ENCODE data around the gene TRMT10B. TPM values are rescaled to one million over a fixed set of nuclear protein-coding genes. Genes with fewer than 3 reads are reported as not detected.
A peak's percentile ranks its signal among the peaks of the same experiment; 100 is the strongest.

Gene TRMT10B
- total and polyA plus RNA-seq, 2 of the 13 experiments (the other 11 are each of a cell fraction or from before 2014, with no cell fraction given): 3.1 to 3.9 TPM

DNA sequence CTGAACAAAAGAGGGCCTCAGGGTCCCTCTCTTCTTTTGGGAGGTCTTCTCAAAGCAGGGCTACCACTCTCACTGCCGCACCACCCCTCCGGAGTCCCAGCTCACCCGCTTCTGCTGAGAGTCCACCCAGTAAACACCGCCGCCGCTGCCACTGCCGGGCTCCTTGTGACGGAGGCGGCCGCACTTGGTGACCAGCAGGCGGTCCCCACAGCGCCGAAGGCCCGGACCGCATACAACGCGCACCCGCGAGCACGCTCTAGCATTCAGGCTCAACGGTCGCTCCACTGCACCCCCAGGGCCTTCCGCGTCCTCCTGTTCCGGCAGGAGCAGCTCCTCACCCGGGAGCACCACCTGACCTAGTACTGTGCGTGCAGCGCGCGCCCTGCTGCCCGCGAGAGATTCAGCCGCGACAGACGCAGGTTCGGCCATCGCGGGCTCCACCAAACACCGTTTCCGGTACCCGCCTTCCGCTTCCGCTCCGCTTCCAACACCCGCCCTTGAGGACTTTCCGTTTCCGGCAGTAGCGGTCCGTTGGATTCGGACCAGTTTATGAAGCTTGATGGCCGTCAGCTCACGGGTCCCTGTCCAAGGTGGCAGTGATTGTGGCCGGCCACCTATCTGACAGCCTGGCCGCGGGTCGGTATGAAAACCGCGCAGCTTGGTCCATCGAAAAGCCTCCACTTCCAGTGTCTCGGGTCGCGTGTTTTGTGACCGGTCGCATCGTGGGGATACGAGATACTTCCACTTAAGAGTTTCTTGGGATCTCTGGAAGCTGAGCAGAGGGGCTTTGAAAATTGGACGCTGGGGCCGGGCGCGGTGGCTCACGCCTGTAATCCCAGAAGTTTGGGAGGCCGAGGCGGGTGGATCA is 31.2 kb downstream of the TRMT10B start, which contains the start of gene EXOSC3 (continued):
- TF ChIP-seq, protein P1, sequence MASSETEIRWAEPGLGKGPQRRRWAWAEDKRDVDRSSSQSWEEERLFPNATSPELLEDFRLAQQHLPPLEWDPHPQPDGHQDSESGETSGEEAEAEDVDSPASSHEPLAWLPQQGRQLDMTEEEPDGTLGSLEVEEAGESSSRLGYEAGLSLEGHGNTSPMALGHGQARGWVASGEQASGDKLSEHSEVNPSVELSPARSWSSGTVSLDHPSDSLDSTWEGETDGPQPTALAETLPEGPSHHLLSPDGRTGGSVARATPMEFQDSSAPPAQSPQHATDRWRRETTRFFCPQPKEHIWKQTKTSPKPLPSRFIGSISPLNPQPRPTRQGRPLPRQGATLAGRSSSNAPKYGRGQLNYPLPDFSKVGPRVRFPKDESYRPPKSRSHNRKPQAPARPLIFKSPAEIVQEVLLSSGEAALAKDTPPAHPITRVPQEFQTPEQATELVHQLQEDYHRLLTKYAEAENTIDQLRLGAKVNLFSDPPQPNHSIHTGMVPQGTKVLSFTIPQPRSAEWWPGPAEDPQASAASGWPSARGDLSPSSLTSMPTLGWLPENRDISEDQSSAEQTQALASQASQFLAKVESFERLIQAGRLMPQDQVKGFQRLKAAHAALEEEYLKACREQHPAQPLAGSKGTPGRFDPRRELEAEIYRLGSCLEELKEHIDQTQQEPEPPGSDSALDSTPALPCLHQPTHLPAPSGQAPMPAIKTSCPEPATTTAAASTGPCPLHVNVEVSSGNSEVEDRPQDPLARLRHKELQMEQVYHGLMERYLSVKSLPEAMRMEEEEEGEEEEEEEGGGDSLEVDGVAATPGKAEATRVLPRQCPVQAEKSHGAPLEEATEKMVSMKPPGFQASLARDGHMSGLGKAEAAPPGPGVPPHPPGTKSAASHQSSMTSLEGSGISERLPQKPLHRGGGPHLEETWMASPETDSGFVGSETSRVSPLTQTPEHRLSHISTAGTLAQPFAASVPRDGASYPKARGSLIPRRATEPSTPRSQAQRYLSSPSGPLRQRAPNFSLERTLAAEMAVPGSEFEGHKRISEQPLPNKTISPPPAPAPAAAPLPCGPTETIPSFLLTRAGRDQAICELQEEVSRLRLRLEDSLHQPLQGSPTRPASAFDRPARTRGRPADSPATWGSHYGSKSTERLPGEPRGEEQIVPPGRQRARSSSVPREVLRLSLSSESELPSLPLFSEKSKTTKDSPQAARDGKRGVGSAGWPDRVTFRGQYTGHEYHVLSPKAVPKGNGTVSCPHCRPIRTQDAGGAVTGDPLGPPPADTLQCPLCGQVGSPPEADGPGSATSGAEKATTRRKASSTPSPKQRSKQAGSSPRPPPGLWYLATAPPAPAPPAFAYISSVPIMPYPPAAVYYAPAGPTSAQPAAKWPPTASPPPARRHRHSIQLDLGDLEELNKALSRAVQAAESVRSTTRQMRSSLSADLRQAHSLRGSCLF (CRISPR knock-in tag; IDR thresholded peaks at IDR 0.05; ENCODE audit: borderline replicate concordance): no peak
- TF ChIP-seq CREM (IDR thresholded peaks at IDR 0.05): peak; percentile 64
- TF ChIP-seq CREM (CRISPR knock-in tag; IDR thresholded peaks at IDR 0.05): no peak
- no peak for TF ChIP-seq RFXANK (CRISPR knock-in tag; IDR thresholded peaks at IDR 0.05)
- TF ChIP-seq, protein P2, sequence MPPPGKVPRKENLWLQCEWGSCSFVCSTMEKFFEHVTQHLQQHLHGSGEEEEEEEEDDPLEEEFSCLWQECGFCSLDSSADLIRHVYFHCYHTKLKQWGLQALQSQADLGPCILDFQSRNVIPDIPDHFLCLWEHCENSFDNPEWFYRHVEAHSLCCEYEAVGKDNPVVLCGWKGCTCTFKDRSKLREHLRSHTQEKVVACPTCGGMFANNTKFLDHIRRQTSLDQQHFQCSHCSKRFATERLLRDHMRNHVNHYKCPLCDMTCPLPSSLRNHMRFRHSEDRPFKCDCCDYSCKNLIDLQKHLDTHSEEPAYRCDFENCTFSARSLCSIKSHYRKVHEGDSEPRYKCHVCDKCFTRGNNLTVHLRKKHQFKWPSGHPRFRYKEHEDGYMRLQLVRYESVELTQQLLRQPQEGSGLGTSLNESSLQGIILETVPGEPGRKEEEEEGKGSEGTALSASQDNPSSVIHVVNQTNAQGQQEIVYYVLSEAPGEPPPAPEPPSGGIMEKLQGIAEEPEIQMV (CRISPR knock-in tag; IDR thresholded peaks at IDR 0.05; ENCODE audit: low read depth): peak; percentile 57; the same call in 1 of the 2 replicates
- TF ChIP-seq KAT2B (IDR thresholded peaks at IDR 0.05; ENCODE audit: borderline replicate concordance, low read depth, low read length): no peak
- TF ChIP-seq AGO1 (IDR thresholded peaks at IDR 0.05; ENCODE audit: low read depth, low read length, poor library complexity, severe bottlenecking): no peak
- TF ChIP-seq ZNF883 (CRISPR knock-in tag; IDR thresholded peaks at IDR 0.05; ENCODE audit: not compliant biosample characterization): peak; percentile 95
- no peak for TF ChIP-seq NR2F1 (CRISPR knock-in tag; IDR thresholded peaks at IDR 0.05)
- TF ChIP-seq ARNT (IDR thresholded peaks at IDR 0.05): no peak
- no peak for TF ChIP-seq ZFP37 (CRISPR knock-in tag; IDR thresholded peaks at IDR 0.05; ENCODE audit: borderline replicate concordance)
- TF ChIP-seq ATRX (CRISPR knock-in tag; IDR thresholded peaks at IDR 0.05; ENCODE audit: borderline replicate concordance): no peak
- peak; percentile 58; the same call in 1 of the 2 replicates for TF ChIP-seq CBFB (CRISPR knock-in tag; IDR thresholded peaks at IDR 0.05)
- TF ChIP-seq ZNF12 (CRISPR knock-in tag; IDR thresholded peaks at IDR 0.05): 0 out of 2 replicates have a peak, but pooled peaks have one; percentile 7
- no peak for TF ChIP-seq MEIS2 (CRISPR knock-in tag; IDR thresholded peaks at IDR 0.05)
- peak; percentile 2; the same call in 1 of the 2 replicates for TF ChIP-seq NFYB (CRISPR knock-in tag; IDR thresholded peaks at IDR 0.05)
- TF ChIP-seq ZNF253 (CRISPR knock-in tag; IDR thresholded peaks at IDR 0.05; ENCODE audit: borderline replicate concordance): no peak
- TF ChIP-seq, protein P3, sequence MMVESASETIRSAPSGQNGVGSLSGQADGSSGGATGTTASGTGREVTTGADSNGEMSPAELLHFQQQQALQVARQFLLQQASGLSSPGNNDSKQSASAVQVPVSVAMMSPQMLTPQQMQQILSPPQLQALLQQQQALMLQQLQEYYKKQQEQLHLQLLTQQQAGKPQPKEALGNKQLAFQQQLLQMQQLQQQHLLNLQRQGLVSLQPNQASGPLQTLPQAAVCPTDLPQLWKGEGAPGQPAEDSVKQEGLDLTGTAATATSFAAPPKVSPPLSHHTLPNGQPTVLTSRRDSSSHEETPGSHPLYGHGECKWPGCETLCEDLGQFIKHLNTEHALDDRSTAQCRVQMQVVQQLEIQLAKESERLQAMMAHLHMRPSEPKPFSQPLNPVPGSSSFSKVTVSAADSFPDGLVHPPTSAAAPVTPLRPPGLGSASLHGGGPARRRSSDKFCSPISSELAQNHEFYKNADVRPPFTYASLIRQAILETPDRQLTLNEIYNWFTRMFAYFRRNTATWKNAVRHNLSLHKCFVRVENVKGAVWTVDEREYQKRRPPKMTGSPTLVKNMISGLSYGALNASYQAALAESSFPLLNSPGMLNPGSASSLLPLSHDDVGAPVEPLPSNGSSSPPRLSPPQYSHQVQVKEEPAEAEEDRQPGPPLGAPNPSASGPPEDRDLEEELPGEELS (CRISPR knock-in tag; IDR thresholded peaks at IDR 0.05): peak; percentile 10; the same call in 1 of the 2 replicates
- TF ChIP-seq GLMP (CRISPR knock-in tag; IDR thresholded peaks at IDR 0.05; ENCODE audit: borderline replicate concordance): no peak
- TF ChIP-seq TOE1 (CRISPR knock-in tag; IDR thresholded peaks at IDR 0.05): no peak
